PC-3 (cell line): ENCODE data around the gene ARHGAP4.

ENCODE experiments used
- CTCF ChIP-seq: fragments of 300-600 bp; sonication (generic); conservative IDR thresholded peaks from 2 replicates; pipeline ENCODE4 v1.5.1; 2017; ENCODE audit warnings: antibody characterized with exemption, low read depth, mild to moderate bottlenecking, low read length
- EZH2 ChIP-seq: fragments of 300-600 bp; sonication (generic); IDR thresholded peaks from one replicate; pipeline ENCODE4 v1.6.1; 2017; ENCODE audit warnings: antibody characterized with exemption, mild to moderate bottlenecking, low read length; ENCODE audit not compliant: unreplicated experiment
- EZH2phosphoT487 ChIP-seq: fragments of 300-600 bp; sonication (generic); IDR thresholded peaks from 2 replicates; pipeline ENCODE4 v1.6.1; 2018; ENCODE audit warnings: mild to moderate bottlenecking, antibody characterized with exemption, low read length, borderline replicate concordance

DNA sequence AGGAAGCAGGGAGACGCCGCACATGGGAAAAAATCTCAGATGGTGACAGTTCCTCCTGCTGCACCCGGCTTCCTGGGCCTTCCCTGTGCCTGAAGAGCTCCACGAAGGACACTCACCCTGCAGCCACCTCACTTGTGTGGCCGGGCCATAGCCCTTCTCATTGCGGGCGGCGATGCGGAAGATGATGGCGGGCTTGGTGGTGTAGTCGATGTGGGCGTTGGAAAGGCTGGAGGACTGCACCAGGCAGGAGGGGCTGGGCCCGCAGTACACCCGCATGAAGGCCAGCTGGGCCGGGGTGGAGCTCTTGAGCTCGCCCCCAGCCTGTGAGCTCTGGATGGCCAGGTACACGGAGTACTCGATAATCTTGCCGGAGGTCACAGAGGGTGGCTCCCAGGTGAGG lies 24.1 kb upstream of the ARHGAP4 start:
- TF ChIP-seq CTCF = no peak
- TF ChIP-seq EZH2 = no peak
- TF ChIP-seq EZH2phosphoT487 = no peak
